Middle frontal gyrus (tissue), 1 donor: Measurements from ENCODE around the gene LMO1.

ENCODE experiments used
- DNase-seq: peaks from one replicate; pipeline ENCODE4 v3.0.0-alpha.2; 2015; ENCODE audit warnings: low spot score; ENCODE audit errors: extremely low spot score

LMO1 gene

DNA sequence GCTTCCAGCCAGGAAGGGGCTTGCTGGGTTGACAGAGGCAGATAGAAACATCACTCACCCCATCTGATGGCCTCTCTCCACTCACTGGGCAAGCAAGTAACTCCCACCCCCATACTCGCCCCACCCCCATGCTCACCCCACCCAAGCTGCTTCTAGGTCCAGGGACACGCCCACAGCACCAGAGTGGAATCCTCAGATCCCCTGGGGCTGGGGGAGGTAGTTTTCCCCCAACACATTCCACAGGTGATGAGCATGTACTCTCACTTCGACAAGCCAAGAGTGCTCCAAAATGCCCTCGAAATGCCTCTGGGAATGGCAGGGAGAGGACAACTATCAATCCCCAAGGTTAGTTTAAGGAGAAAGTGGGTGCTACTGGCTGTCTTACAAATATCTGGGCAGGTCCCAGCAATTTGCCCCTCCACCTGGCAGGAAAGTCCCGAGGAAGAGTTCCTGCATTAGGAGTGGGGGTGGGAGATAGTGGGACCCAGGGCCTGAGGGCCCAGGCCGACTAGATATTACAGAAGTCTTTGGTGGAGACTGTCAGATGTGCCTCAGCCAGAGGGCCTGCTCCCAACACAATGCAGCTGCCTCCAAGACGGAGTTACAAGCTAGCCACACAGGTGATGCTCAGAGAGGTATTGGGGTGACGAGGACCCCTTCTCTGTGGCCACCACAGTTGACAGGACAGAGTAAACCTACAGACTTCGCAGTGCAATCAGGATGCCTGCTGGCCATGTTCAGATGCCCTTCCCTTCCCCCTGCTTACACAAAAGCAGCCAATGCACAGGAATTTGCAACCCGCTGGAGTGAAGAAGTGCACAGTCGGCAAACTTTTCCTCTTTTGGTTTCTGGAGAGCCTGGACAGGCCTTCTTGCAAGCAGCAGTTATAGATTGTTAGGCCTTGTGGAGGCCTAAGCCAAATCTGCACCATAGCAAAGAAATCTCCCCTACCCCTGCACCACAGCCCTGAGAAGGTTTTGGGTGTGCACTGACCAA lies 2.9 kb upstream of the LMO1 start:
- no peak for DNase-seq

DNA sequence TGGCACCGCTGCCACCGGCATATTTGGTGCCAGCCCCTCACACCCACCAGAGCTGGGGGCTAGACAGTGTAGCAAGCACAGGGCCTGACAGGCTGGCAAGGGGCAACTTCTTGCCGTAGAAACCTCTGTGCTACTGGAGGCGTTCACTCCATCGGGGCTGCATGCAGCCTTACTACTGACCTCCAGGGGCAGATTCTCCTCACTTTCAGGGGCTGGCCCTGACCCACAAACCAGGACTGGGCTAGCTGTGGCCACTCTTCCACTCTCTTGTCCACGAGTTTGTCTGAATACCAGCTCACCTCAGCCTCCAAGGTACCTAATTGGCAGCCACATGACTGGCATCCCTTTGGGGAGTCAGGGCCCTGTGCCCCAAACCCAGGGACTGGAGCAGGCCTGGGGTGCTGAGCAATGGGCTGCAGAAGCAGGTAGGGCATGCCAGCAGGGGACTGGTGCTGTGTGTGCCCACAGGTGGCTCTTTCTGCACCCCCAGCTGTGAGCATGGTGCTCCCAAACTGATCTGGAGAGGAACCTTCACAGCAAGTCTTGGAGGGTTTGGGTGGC lies 2.1 kb upstream of the LMO1 start:
- no peak for DNase-seq

DNA sequence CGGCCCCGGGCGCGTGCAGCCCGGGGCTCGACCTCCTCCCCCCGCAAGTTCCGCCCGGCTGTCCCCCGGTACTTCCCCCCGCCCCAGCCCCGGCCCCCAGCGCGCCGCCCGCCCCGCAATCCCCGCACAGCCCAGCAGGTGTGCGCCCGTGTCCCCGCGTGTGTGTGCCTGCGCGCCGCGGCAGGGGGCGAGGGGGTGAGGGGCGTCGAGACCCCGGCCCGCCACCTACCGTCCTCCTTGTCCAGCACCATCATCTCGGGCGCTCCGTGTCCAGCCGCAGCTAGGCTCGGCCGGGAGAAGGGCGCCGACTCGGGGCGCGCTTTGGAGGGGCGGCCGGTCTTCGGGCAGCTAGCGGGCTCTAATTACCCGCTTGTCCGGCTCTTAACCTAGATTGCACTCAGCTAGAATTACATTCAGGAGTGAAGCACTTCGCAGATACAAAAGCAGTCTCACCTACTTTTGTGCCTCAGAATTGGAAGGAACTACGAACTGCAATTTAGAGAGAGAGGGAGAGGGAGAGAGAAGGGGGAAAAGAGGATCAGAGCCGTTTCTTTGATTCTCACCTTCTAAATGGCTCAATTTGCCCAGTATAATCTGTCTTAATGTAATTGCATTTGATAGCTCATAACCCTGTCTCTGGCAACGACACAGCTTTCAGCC lies 439 bp downstream of the LMO1 start:
- DNase-seq = no peak

DNA sequence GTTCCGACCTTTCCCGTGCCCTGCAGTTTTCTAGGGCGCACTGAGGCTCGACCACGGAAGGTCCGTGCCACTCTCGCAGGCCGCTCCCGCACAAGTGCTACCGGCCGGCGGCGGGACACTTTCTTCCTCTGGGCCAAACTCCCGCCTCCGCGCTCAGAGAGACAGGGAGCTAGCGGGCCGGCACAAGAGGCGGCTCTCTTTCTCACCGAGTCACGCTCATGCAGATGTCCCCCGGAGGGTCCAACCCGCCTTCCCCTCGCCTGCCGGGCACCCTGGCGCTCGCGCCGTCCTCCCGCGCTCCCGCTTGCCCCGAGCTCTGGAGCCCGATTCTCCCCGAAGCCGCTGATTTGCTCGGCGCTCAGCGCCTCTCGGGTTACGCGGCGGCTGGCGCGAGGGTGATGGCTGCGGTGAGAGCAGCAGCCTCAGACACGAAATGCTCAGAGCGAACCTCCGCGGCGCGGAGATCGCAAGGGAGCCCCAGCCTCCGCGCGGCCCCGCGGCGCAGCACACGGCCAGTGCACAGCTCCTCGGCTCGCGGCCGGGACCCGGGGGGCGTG lies 1.0 kb downstream of the LMO1 start:
- DNase-seq = no peak

DNA sequence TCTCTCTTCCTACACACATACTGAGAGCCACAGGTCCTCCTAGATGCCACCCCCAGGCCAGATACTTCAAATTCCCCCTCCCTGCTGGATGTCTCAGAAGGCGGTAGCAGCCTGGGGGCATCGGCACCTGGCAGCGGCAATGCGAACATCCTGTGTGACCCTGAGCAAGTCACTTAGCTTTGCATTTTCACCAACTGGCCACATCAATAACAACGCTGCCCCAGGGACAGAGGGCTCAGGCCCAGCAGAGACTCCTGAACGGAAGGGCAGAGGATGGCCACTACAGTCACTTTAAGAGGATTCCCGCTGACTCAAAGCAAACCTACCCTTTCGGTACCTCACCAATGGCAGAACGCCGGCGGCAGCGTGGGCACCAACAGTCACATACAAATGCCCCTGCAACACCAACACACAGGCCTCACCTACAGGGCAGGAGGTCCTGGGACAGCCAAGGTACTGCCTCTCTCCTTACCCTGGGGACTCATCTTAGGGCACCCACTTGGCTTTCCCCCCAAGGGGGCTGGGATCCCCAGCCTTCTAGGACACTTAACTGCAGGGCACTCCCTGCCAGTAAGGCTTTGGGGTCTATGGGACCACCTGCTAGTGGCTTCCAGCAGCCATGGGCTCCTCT lies 1.6 kb downstream of the LMO1 start:
- no peak for DNase-seq

DNA sequence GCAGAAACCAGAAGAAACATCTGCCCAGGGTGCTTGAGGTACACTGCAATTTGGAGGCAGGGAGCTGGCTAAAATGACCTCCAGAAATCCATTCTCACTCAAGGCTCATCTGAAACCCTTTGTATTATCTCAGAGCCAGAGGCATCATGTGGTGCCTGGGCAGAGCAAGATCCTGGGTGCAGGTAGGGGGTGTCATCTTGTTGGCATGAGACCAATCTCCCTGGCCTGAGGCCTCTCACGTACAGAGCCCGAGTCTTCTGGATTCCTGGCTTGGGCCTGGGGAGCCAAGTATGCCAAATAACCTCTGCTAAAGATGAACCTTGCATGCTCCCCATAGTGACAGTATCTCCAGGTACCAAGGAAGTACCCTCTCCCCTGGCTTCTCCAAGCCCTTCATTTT lies 2.4 kb downstream of the LMO1 start:
- no peak for DNase-seq

DNA sequence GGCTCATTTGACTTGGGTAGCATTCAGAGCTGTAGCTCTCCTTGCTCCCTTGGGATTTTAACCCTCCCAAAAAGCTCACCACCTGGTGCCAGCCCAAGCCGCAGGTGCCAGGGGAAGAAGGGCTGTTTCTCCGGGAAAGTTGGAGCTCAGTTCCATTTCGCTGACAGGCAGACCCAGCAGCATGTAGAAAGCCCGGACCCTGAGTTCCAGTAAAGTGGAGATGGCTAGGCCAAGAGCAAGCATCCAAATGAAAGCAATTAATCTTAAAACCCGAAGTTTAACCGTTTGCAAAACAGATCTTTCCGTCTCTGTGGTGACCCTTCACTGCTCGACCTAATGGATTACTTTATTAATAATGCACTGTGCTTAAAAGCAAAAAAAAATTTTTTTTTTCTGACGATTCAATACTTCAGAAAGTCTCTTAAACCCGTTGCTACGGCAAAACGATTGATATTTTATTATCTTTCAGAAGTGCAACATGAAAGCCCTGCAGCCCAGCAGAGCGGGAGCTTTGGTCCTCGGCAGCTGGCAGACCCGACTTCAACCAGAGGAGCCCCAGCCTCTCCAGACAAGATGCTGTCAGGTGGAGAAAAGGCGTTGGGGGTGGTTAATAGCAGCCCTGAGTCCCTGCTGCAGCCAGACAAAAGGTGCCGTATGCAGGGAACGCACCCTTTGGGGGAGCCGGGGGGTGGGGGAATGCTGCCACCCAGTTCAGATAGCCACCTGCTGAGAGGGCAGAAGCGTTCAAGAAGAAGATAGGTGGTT lies 3.3 kb downstream of the LMO1 start:
- DNase-seq = no peak

DNA sequence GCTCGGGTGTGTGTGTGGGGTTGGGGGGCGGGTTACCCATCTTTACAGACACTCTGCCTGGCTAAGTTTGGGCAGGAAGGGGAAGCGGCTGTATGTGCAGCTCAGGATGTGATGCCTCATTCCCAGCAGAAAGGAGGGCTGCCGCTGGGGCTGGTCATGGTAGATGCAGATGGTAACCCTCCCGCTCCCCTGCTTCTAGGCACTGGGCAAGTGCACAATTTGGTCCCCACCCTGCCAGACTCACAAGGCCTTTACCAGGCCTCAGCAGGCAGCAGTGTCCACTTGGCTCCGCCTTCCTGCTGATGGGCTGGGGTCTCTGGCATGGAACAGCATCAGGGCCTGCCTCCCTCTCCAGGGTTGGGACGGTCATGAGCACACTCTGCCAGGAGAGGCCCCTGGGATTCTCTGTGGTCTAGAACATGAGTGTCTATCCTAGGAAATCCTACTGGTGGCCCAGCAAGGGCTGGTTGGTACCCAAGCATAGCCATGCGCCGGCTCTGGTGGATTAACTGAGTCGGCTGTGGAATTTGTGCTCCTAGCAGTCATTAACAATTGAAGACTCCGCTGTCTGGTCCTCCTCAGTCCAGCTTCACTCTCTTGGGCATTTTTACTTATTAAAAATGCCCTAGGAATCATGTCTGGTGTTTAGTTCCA lies 4.2 kb downstream of the LMO1 start:
- DNase-seq = no peak

DNA sequence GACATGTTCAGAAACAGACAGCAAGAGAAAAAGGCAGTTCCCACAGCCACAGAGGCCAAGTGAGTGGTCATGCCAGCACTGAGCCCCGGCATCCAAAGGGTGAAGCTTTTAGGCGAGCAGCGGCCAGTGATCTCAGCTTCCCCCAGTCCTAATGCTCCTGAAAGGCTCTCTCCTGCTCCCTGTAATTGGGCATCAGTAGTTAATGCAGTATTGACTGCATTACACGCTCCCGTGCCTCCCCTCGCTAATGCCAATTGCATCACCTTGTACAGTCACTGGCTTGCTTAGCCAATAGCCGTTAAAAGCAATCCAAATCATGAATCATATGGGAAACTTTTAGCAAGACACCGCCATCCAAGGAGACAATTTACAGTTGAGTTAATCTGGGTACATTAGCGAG lies 4.9 kb downstream of the LMO1 start:
- DNase-seq = no peak

DNA sequence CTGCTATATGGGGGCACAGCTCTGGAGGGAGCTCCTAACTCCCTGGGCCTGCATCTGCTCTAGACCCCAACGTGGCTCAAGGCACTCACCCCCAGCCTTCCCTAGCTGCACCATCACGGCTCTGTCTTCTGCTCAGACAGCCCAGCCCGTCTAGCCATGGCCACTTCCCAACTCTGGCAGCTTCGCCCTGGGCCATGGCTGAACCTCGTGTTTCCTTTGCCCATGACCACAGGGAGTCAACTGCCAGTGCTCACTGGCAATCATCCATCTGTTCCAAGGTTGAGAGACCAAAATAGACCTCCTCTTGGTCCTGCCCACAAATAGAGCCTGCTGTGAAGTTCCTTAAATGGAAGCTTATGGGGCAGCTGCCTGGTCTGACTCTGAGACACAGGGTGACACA lies 5.4 kb downstream of the LMO1 start:
- no peak for DNase-seq

DNA sequence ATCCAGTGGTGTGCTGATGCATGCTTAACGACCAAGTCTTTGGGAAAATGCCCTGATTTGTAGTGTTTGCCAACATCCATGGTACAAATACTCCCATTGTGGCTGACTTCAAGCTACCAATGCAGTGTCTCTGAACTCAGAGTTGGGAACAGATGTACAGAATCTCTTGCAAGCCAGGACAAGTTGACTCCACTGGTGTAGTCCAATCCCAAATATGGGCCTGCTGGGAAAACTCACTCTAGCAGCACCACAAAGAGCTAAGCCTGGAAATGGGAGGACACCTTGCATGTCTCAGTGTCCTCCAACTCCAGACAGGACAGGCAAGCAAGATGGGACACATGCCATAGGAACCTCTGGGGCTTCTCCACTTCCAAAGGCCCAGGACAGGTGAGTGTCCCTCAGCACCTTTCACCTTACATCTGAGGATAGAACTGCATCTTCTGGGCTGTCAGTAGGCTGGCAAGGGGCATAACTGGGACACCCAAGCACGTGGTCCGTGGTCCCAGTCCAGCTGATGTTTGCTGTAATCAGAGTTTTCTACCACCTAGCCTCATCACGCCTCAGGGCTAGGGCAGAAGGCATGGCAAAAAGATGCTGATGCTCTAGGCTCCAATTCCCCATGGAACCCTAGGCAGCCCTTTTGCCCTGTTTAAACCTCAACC lies 6.5 kb downstream of the LMO1 start:
- no peak for DNase-seq

DNA sequence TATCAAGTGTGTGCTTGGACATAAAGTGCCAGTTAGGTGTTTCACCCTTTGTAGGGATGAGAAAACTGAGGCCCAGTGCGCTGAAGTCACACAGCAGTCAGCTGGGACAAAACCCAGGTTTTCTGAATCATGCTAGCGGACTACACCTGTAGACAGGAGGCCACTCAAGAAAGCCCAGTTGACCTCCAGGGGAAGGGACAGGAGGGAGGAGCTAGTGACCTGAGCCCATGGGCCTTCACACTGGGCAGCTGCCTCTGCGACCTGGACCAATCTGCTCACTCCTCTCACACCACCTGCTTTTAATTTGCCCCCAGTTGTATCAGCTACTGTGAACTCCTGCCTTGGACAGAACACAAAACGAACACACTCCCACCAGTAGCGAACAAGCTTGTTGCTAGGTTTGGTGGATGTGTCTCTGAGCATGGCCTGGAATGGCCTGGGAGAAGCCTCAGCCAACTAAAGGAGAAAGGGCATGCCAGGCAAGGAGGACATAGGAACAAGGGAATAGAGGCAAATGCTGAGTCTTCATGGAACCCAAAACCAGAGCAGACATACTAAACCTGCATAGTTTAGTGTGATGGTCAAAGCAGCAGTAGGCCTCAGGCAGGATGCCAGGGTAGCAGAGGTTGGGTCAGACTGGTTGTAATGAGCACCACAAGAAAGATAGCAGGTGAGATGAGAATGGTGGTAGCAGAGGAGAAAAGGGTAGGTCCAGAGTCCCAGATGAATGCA lies 7.2 kb downstream of the LMO1 start:
- DNase-seq = no peak

DNA sequence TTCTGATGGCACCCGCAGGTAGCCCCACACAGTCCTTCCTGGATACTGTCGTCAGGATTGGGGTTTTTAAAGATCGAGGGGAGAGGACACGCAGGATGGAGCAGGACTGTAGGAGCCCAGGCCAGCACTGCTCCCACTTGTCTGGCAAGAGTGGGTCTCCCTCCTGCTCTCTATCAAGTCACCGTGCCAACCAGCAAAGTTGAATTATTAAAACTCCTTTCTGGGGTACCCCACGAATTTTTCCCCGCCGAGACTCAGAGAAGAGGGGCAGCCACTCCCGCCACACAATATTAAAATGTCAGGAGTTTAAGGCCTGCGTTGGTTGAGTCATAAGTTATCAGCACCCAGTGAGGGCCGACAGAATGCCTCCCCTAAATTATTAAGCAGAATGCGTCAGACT lies 10.1 kb downstream of the LMO1 start:
- no peak for DNase-seq

DNA sequence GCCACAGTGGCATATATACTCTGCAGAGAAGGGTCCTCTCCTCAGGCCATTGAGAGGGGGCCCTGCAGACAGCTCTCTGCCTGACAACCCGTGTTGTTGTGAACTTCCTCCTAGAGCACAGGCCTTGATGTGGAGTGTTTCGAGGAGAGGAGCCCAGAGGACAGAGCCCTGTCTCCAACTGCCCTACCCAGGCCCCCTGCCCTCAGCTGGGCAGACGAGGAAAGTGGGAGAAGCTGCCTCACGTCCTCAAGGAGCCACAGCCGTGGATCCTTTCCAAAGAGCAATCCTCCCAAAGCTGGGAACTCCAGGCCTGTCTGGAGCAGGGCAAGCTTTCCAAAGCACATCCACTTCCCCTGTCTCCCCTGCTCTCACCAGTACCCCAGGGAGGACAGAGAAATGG lies 10.7 kb downstream of the LMO1 start:
- DNase-seq = no peak

DNA sequence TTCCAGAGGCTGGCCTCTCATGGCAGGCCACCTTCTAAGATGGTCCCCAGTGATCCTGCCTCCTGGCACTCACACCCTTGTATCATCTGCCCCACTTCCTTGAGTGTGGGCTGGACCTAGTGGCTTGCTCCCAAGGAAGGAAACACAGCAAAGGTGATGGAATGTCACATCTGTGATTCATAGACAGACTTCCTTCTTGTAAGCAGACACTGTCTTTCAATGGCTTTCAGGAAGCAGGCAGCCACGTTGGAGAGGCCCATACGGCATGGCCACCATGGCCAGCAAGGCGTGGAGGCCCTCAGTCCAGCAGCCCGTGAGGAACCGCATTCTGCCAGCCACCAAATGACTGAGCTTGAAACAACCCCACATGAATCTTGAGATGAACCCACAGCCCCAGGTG lies 11.3 kb downstream of the LMO1 start:
- DNase-seq = no peak

DNA sequence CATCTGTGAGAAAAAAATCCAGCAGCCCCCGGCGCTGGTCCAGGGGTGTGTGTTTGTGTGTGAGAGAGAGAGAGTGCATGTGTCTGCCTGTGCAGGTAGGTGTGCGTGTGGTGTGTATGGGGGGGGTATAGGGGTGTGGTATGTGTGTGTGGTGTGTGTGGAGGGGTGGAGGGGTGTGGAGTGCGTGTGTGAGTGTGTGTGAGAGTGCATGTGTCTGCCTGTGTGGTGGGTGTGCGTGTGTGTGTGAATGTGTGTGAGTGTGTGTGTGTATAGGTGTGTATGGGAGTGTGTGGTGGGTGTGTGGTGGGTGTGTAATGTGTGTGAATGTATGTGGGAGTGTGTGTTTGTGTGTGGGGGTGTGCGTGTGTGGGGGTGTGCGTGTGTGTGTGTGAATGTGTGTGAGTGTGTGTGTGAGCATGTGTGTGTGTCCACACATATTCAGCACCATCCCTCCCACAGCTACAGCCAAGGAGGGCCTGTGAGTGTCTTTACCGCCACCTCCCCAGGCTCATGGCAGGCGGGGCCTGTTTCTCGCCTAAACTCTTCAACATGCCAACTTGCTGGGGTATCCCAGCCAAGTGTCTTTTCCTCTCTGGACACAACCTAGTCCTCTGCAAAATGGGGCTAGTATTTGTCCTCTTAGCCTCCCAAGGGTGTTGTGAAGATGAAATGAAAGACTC lies 11.9 kb downstream of the LMO1 start:
- DNase-seq = no peak

DNA sequence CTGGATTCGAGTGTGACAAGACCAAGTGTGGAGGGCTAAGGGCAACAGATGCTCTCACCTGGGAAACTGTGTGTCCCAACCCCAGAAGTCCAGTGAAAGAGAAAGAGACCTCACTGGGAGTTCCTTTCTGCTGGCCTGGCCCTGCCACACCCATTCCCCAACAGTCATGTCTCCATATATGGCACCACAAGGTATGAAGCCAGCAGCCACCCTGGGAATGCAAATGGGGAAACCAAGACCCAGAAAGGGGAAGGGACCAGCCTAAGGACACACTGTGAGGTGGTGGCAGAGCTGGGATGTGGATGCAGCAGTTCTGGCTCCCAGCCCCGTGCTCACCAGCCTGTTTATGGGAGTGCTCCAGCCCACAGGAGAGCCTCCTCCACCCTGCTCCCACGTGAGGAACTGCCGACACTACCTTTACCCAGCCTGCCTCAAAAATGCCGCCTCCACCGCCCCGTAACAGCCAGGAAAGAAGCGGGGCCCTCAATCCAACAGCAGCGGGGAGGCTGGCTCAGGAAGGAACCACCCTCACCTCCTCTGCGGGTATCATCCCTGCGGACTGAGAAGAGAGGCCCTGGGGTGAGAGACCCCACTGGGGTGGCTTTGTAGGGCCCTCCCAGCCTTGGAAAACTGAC lies 12.6 kb downstream of the LMO1 start:
- DNase-seq = no peak

DNA sequence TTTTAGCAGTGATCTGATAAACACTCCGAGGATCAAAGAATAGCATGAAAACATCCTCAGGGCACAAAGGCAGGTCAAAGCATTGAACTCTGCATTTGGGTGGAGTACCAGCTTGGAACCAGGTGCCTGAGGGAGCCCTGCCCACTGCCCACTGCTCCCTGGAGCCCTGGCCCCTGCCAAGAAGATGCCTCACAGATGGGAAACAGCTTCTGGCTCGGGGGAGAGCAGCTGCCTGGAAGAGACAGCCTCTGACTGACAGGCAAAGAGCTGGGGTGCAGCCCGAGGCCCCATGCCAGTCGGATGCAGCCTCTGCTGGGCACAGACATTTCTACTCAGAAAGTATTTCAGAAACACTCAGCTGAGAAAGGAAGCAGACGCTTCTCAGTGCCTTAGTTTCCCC lies 13.2 kb downstream of the LMO1 start:
- no peak for DNase-seq
